GM21447 (cell line): Measurements from ENCODE around the gene USP17L25.
"Not testable (repeated sequence)": the region's sequence is repeated elsewhere in the genome, so short reads cannot be mapped to it uniquely, and the experiment has no call there.

ENCODE experiments used
- ATAC-seq: cut with Tn5 transposase; IDR thresholded peaks from one replicate; pipeline ENCODE4 v1.9.1; 2021; ENCODE audit not compliant: unreplicated experiment

Gene USP17L25

GRCh38 chr4:9329611-9330010, at the start of gene USP17L25:
Gene USP17L25 (plus strand): TSS chr4:9329911. CDS start chr4:9329911, 0 bp downstream.
- ATAC-seq, result not testable (repeated sequence)

GRCh38 chr4:9324191-9324590, 5.5 kb upstream of the USP17L25 start:
- not testable (repeated sequence) for ATAC-seq

GRCh38 chr4:9324865-9325264, 4.8 kb upstream of the USP17L25 start, which contains the start of gene USP17L24:
Gene USP17L24 (plus strand): TSS chr4:9325165. CDS start chr4:9325165, 0 bp downstream.
- not testable (repeated sequence) for ATAC-seq

GRCh38 chr4:9334358-9334757, 4.6 kb downstream of the USP17L25 start, which contains the start of gene USP17L26:
Gene USP17L26 (plus strand): TSS chr4:9334658. CDS start chr4:9334658, 0 bp downstream.
- ATAC-seq, result not testable (repeated sequence)

- ATAC-seq, result not testable (repeated sequence)
These were observed 9.4 kb downstream of the USP17L25 start, which contains the start of gene USP17L5 for GRCh38 chr4:9339103-9339502. Gene USP17L5 (plus strand): TSS chr4:9339403. CDS start chr4:9339403, 0 bp downstream.

GRCh38 chr4:9343848-9344247, 14.1 kb downstream of the USP17L25 start, which contains the start of gene USP17L27:
Gene USP17L27 (plus strand): TSS chr4:9344148. CDS start chr4:9344148, 0 bp downstream.
- ATAC-seq, result not testable (repeated sequence)

GRCh38 chr4:9348593-9348992, 18.9 kb downstream of the USP17L25 start, which contains the start of gene USP17L28:
Gene USP17L28 (plus strand): TSS chr4:9348893. CDS start chr4:9348893, 0 bp downstream.
- not testable (repeated sequence) for ATAC-seq

GRCh38 chr4:9350866-9351265, 21.2 kb downstream of the USP17L25 start:
- ATAC-seq, result not testable (repeated sequence)

GRCh38 chr4:9353338-9353737, 23.6 kb downstream of the USP17L25 start, which contains the start of gene USP17L29:
Gene USP17L29 (plus strand): TSS chr4:9353638. CDS start chr4:9353638, 0 bp downstream.
- not testable (repeated sequence) for ATAC-seq

- not testable (repeated sequence) for ATAC-seq
These were observed 33.1 kb downstream of the USP17L25 start, which contains the start of gene USP17L30 for GRCh38 chr4:9362829-9363228. Gene USP17L30 (plus strand): TSS chr4:9363129. CDS start chr4:9363129, 0 bp downstream.

- not testable (repeated sequence) for ATAC-seq
These were observed 50.2 kb downstream of the USP17L25 start for GRCh38 chr4:9379881-9380280.
